Endodermal cell (in vitro differentiated cells): ENCODE measurements around the gene WFS1. TPM values are rescaled to one million over a fixed set of nuclear protein-coding genes. Genes with fewer than 3 reads are reported as not detected.

Source experiments
- DNase-seq: peaks from one replicate; pipeline ENCODE4 v3.0.0-alpha.2; 2017
- H3K27ac ChIP-seq: 2 replicates; pipeline ENCODE4 v1.5.1; 2013; ENCODE audit warnings: mild to moderate bottlenecking, low read depth, low read length, moderate library complexity
- H3K27me3 ChIP-seq: 2 replicates; pipeline ENCODE4 v1.6.1; 2013; ENCODE audit warnings: mild to moderate bottlenecking, low read length, moderate library complexity; ENCODE audit not compliant: insufficient read depth, control insufficient read depth, poor library complexity, severe bottlenecking
- H3K36me3 ChIP-seq: 2 replicates; pipeline ENCODE4 v1.7.0; 2013; ENCODE audit warnings: mild to moderate bottlenecking, low read length, moderate library complexity; ENCODE audit not compliant: control insufficient read depth, insufficient read depth
- H3K4me1 ChIP-seq: one replicate; pipeline ENCODE4 v1.7.0; 2013; ENCODE audit warnings: low read length; ENCODE audit not compliant: control insufficient read depth, insufficient read depth
- H3K4me3 ChIP-seq: 2 replicates; pipeline ENCODE4 v1.5.1; 2013; ENCODE audit warnings: mild to moderate bottlenecking, low read length, moderate library complexity
- H3K9ac ChIP-seq: 2 replicates; pipeline ENCODE4 v1.6.1; 2013; ENCODE audit warnings: mild to moderate bottlenecking, low read length, moderate library complexity; ENCODE audit not compliant: poor library complexity, severe bottlenecking; ENCODE audit errors: extremely low read depth
- H3K9me3 ChIP-seq: 2 replicates; pipeline ENCODE4 v1.6.1; 2013; ENCODE audit warnings: mild to moderate bottlenecking, low read length, moderate library complexity; ENCODE audit not compliant: control insufficient read depth
- H3K27ac Mint-ChIP-seq: 2 replicates; pipeline ENCODE4 v1.8.0; 2020; ENCODE audit warnings: mixed read lengths
- H3K27me3 Mint-ChIP-seq: 2 replicates; pipeline ENCODE4 v1.8.0; 2021; ENCODE audit warnings: mild to moderate bottlenecking, mixed read lengths; ENCODE audit not compliant: insufficient read depth
- H3K36me3 Mint-ChIP-seq: 2 replicates; pipeline ENCODE4 v1.8.0; 2020; ENCODE audit warnings: low read depth, mixed read lengths
- H3K4me1 Mint-ChIP-seq: 2 replicates; pipeline ENCODE4 v1.8.0; 2020; ENCODE audit warnings: mixed read lengths
- H3K4me3 Mint-ChIP-seq: 2 replicates; pipeline ENCODE4 v1.8.0; 2020; ENCODE audit warnings: mild to moderate bottlenecking, moderate library complexity, mixed read lengths
- H3K9me3 Mint-ChIP-seq: 2 replicates; pipeline ENCODE4 v1.8.0; 2020; ENCODE audit warnings: mild to moderate bottlenecking, mixed read lengths
- CTCF ChIP-seq: fragments of 200-600 bp; sonication (generic); conservative IDR thresholded peaks from 2 replicates; pipeline ENCODE4 v1.5.0; 2021; ENCODE audit warnings: antibody characterized with exemption, mild to moderate bottlenecking
- WGBS, 2 experiments: methylation state at CpG; one replicate each; pipeline versions ENCODE4 v1.1.5 to v1.1.7; 2013; ENCODE audit warnings: missing lambda C conversion rate in 2 of 2, mixed read lengths in 1 of 2; ENCODE audit not compliant: insufficient coverage in 1 of 2, insufficient read length in 1 of 2; 5-methylcytosine and 5-hydroxymethylcytosine counted together
- total RNA-seq, 2 donors: library from RNA; stranded (reverse); fragmentation: NEBNext Ultra II Directional in 1 of 2; extraction: Animal tissue kit (Norgen Biotek cat#: 25700) in 1 of 2; gene quantifications; 2 replicates in 1 of 2; 3 replicates in 1 of 2; pipeline ENCODE4 v1.2.1, GENCODE V29; 2021

Gene WFS1
- total RNA-seq, 2 donors from 2014 or later: 25.3 to 26.1 TPM

GRCh38 chr4:6252051-6252450 lies 17.6 kb upstream of the WFS1 start:
- H3K27me3 Mint-ChIP-seq: no peaks in the 10 kb centered on the region
- Histone ChIP-seq H3K4me1 (no peaks in the 10 kb centered on the region), H3K9me3 (no peaks in the 10 kb centered on the region), H3K36me3 (no peaks in the 10 kb centered on the region), H3K4me3 (no peak overlapping the region), H3K9ac (no peak overlapping the region), H3K27me3 (no peaks in the 10 kb centered on the region), H3K27ac (no peak overlapping the region)
- no peak overlapping the region for H3K27ac Mint-ChIP-seq
- TF ChIP-seq CTCF: no peak
- H3K4me3 Mint-ChIP-seq: no peak overlapping the region
- DNase-seq: no peak
- no peaks in the 10 kb centered on the region for H3K9me3 Mint-ChIP-seq
- 94 to 96% methylated on average over 4 to 8 of the region's 8 CpGs for whole genome bisulfite sequencing, 2 experiments
- H3K36me3 Mint-ChIP-seq: no peaks in the 10 kb centered on the region
- peaks cover 13% of the 10 kb centered on the region for H3K4me1 Mint-ChIP-seq

GRCh38 chr4:6253111-6253510 lies 16.5 kb upstream of the WFS1 start:
- H3K9me3 Mint-ChIP-seq: no peaks in the 10 kb centered on the region
- Histone ChIP-seq H3K4me1 (no peaks in the 10 kb centered on the region), H3K9ac (no peak overlapping the region), H3K27me3 (no peaks in the 10 kb centered on the region), H3K27ac (no peak overlapping the region), H3K9me3 (no peaks in the 10 kb centered on the region), H3K4me3 (no peak overlapping the region), H3K36me3 (no peaks in the 10 kb centered on the region)
- TF ChIP-seq CTCF: no peak
- peaks cover 21% of the 10 kb centered on the region for H3K4me1 Mint-ChIP-seq
- H3K36me3 Mint-ChIP-seq: no peaks in the 10 kb centered on the region
- no peak overlapping the region for H3K4me3 Mint-ChIP-seq
- no peak for DNase-seq
- WGBS, 2 experiments: 90 to 91% methylated on average over 3 to 6 of the region's 6 CpGs
- H3K27ac Mint-ChIP-seq: no peak overlapping the region
- H3K27me3 Mint-ChIP-seq: no peaks in the 10 kb centered on the region

GRCh38 chr4:6253961-6254360 lies 15.7 kb upstream of the WFS1 start:
- H3K27ac Mint-ChIP-seq: no peak overlapping the region
- no peaks in the 10 kb centered on the region for H3K36me3 ChIP-seq
- peaks cover 15% of the 10 kb centered on the region for H3K4me1 Mint-ChIP-seq
- H3K27me3 Mint-ChIP-seq: no peaks in the 10 kb centered on the region
- TF ChIP-seq CTCF: no peak
- H3K9me3 Mint-ChIP-seq: no peaks in the 10 kb centered on the region
- DNase-seq: no peak
- no peaks in the 10 kb centered on the region for H3K4me1 ChIP-seq
- H3K27ac ChIP-seq: no peak overlapping the region
- no peak overlapping the region for H3K4me3 ChIP-seq
- H3K9ac ChIP-seq: no peak overlapping the region
- H3K36me3 Mint-ChIP-seq: no peaks in the 10 kb centered on the region
- no peak overlapping the region for H3K4me3 Mint-ChIP-seq
- no peaks in the 10 kb centered on the region for H3K9me3 ChIP-seq
- 93 to 95% methylated on average over 14 of the region's 14 CpGs for whole genome bisulfite sequencing, 2 experiments
- no peaks in the 10 kb centered on the region for H3K27me3 ChIP-seq
